Colonic mucosa (tissue), 4 donors: ENCODE measurements around the gene MYZAP. TPM values are rescaled to one million over a fixed set of nuclear protein-coding genes. Genes with fewer than 3 reads are reported as not detected.

Experiments used
- DNase-seq: peaks from one replicate; pipeline ENCODE4 v3.0.0-alpha.2; 2020
- H3K27ac ChIP-seq: fragments of 200-600 bp; one replicate; pipeline ENCODE4 v1.8.0; 2021
- H3K27me3 ChIP-seq: fragments of 200-600 bp; one replicate; pipeline ENCODE4 v1.8.0; 2021
- H3K36me3 ChIP-seq: fragments of 200-600 bp; one replicate; pipeline ENCODE4 v1.8.0; 2021
- H3K4me1 ChIP-seq: fragments of 200-600 bp; one replicate; pipeline ENCODE4 v1.8.0; 2021; ENCODE audit warnings: mild to moderate bottlenecking
- H3K4me3 ChIP-seq: fragments of 200-600 bp; one replicate; pipeline ENCODE4 v1.8.0; 2021
- H3K9ac ChIP-seq, 2 donors: one replicate each; pipeline ENCODE4 v1.7.0; 2013; ENCODE audit warnings: control low read depth in 2 of 2, low read depth in 2 of 2, low read length in 2 of 2
- H3K9me3 ChIP-seq: fragments of 200-600 bp; one replicate; pipeline ENCODE4 v1.8.0; 2021
- CTCF ChIP-seq: fragments of 200-600 bp; IDR thresholded peaks from one replicate; pipeline ENCODE4 v1.8.0; 2022; ENCODE audit warnings: antibody characterized with exemption, mild to moderate bottlenecking
- intact Hi-C: fragments of 100-400 bp; cut with DNase I; formaldehyde crosslinking; loops from one replicate; pipeline ENCODE4 v1.14.1; 2022
- total RNA-seq, 2 donors: library from RNA; stranded (reverse); fragmentation: NEBNext Ultra II Directional in 1 of 2; extraction: Animal tissue kit (Norgen Biotek cat#: 25700) in 1 of 2; gene quantifications; one replicate each; pipeline ENCODE4 v1.2.1, GENCODE V29; 2021
- donor health status: healthy.
- donor health status: DM: no; HTN: no; CAD: no.
- donor health status: DM: no; HTN: no; CAD: no.

The MYZAP gene
- total RNA-seq, 2 donors from 2014 or later, result 11.7 to 12.2 TPM

GRCh38 chr15:57562196-57562769 is 29.4 kb upstream of the MYZAP start:
- TF ChIP-seq CTCF, result no peak
- Histone ChIP-seq H3K4me3 (no peak overlapping the region), H3K27me3 (no peaks in the 10 kb centered on the region), H3K27ac (no peak overlapping the region), H3K4me1 (peaks cover 5% of the 10 kb centered on the region), H3K36me3 (no peaks in the 10 kb centered on the region), H3K9ac (no peak overlapping the region), H3K9me3 (no peaks in the 10 kb centered on the region)
- DNase-seq, result no peak
- intact Hi-C loops, result no loop called here

DNA sequence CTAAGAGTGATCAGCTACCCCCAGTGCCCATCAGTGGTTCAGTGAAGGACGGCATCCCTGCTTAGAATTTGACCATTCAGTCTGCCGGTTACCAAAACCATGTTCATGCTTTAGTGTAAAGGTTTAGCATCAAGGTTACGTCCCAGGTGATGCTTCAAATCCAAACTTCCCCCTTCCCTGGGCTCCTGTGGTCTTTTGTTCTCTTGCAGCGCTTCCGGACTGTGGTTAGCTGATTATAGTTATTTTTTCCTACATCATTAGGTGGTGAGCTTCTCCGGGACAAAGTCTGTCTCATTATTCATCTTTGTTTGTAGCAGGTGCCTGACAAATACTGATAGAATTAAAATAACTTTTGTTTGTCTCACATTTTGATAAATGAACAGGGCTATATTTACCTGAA is 28.3 kb upstream of the MYZAP start:
- DNase-seq, result no peak
- H3K36me3 ChIP-seq, result no peaks in the 10 kb centered on the region
- TF ChIP-seq CTCF, result no peak
- intact Hi-C loops, result no loop called here
- no peak overlapping the region for H3K4me3 ChIP-seq
- peaks cover 5% of the 10 kb centered on the region for H3K4me1 ChIP-seq
- no peak overlapping the region for H3K27ac ChIP-seq
- no peaks in the 10 kb centered on the region for H3K9me3 ChIP-seq
- no peak overlapping the region for H3K9ac ChIP-seq
- H3K27me3 ChIP-seq, result no peaks in the 10 kb centered on the region

DNA sequence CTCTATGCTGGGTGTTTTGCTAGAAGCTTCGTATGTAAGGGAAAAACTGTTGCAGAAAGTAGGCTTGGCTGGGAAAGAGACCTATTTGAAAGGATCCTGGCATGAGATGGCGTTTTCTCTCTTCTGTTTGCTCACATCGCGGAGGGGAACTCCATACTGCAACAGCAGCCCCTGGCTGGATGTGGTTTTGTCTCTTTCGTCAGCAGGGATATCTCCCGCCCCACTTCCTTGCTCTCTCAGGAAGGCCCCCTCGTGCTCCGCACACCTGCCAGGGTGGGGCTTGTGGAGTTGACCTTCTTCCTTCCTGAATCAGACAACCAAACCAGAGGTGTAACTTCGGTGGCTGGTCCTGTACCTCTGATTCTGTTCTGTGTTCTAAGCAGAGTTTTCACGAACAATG is 26.4 kb upstream of the MYZAP start:
- H3K4me3 ChIP-seq, result no peak overlapping the region
- no peaks in the 10 kb centered on the region for H3K27me3 ChIP-seq
- H3K9me3 ChIP-seq, result no peaks in the 10 kb centered on the region
- intact Hi-C loops, result no loop called here
- H3K27ac ChIP-seq, result peak overlapping the region; percentile 62
- H3K9ac ChIP-seq, result peak overlapping the region; percentile 3 to 35
- no peaks in the 10 kb centered on the region for H3K36me3 ChIP-seq
- peak; percentile 76 for DNase-seq
- no peak for TF ChIP-seq CTCF
- H3K4me1 ChIP-seq, result peaks cover 5% of the 10 kb centered on the region

DNA sequence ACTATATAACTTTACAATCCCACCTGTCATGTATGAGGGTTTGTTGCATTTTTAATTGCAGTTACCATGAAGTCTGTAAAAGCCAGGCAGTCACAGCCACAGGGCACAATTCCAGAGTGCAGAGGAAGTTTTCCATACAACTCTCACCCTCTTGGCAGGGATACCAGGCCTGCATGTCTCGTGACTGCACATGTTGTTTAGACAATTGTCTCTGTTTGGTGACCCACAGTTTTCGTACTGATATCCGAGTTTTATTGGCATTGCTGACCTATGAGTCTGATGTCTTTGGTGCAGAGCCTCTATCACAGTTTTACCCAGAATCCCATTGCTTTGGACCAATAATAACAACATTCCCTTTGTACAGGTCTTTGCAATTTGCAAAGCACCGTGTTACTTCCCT is 24.9 kb upstream of the MYZAP start:
- H3K4me3 ChIP-seq, result no peak overlapping the region
- H3K36me3 ChIP-seq, result no peaks in the 10 kb centered on the region
- TF ChIP-seq CTCF, result no peak
- H3K4me1 ChIP-seq, result peaks cover 5% of the 10 kb centered on the region
- peak overlapping the region in 1 of 2 donors; percentile 34 for H3K9ac ChIP-seq
- H3K9me3 ChIP-seq, result no peaks in the 10 kb centered on the region
- H3K27ac ChIP-seq, result peak overlapping the region; percentile 62
- no peaks in the 10 kb centered on the region for H3K27me3 ChIP-seq
- peak; percentile 83 for DNase-seq
- intact Hi-C loops, result no loop called here

GRCh38 chr15:57567891-57568290 is 23.8 kb upstream of the MYZAP start:
- intact Hi-C loops, result no loop called here
- Histone ChIP-seq H3K27ac (no peak overlapping the region), H3K9ac (no peak overlapping the region)

More at GRCh38 chr15:57567891-57568290, 23.8 kb upstream of the MYZAP start:
- no peak for DNase-seq
- H3K36me3 ChIP-seq, result no peaks in the 10 kb centered on the region
- peaks cover 5% of the 10 kb centered on the region for H3K4me1 ChIP-seq
- no peak overlapping the region for H3K4me3 ChIP-seq
- no peaks in the 10 kb centered on the region for H3K9me3 ChIP-seq
- TF ChIP-seq CTCF, result no peak
- H3K27me3 ChIP-seq, result no peaks in the 10 kb centered on the region
